Urinary bladder (tissue), 4 donors: ENCODE measurements around the gene BCL3. TPM values are rescaled to one million over a fixed set of nuclear protein-coding genes. Genes with fewer than 3 reads are reported as not detected.

ENCODE experiments used
- DNase-seq: peaks from one replicate; pipeline ENCODE4 v3.0.0-alpha.2; 2015; ENCODE audit errors: extremely low spot score
- H3K27ac ChIP-seq: one replicate; pipeline ENCODE4 v1.5.1; 2013; ENCODE audit warnings: low read depth, mild to moderate bottlenecking, moderate library complexity
- H3K36me3 ChIP-seq: one replicate; pipeline ENCODE4 v1.6.1; 2013; ENCODE audit warnings: mild to moderate bottlenecking, moderate library complexity; ENCODE audit not compliant: insufficient read depth
- H3K4me1 ChIP-seq: one replicate; pipeline ENCODE4 v1.6.1; 2013; ENCODE audit warnings: mild to moderate bottlenecking, moderate library complexity; ENCODE audit not compliant: insufficient read depth
- H3K4me3 ChIP-seq: one replicate; pipeline ENCODE4 v1.5.1; 2013; ENCODE audit warnings: low read depth, low read length
- WGBS: extraction: QIAGEN DNeasy Blood & Tissue Kit; methylation state at CpG from one replicate; pipeline ENCODE4 v1.1.7; 2013; 5-methylcytosine and 5-hydroxymethylcytosine counted together
- polyA plus RNA-seq: library from polyadenylated mRNA; stranded (reverse); fragments of 200-250 nt; gene quantifications from one replicate; pipeline ENCODE4 v1.2.3, GENCODE V29; 2013
- small RNA-seq: library from RNA; depleted of rRNA; stranded (forward); fragments of <200 nt; gene quantifications from one replicate; pipeline ENCODE3, GENCODE V24; 2014
- total RNA-seq: library from RNA; depleted of rRNA; stranded (reverse); fragments of >200 nt; gene quantifications from one replicate; pipeline ENCODE4 v1.2.3, GENCODE V29; 2014
- donor health status: healthy with polysubstance abuse.
- donor health status: healthy.

BCL3 gene
- total and polyA plus RNA-seq, 2 donors, result 2.5 to 93.0 TPM

DNA sequence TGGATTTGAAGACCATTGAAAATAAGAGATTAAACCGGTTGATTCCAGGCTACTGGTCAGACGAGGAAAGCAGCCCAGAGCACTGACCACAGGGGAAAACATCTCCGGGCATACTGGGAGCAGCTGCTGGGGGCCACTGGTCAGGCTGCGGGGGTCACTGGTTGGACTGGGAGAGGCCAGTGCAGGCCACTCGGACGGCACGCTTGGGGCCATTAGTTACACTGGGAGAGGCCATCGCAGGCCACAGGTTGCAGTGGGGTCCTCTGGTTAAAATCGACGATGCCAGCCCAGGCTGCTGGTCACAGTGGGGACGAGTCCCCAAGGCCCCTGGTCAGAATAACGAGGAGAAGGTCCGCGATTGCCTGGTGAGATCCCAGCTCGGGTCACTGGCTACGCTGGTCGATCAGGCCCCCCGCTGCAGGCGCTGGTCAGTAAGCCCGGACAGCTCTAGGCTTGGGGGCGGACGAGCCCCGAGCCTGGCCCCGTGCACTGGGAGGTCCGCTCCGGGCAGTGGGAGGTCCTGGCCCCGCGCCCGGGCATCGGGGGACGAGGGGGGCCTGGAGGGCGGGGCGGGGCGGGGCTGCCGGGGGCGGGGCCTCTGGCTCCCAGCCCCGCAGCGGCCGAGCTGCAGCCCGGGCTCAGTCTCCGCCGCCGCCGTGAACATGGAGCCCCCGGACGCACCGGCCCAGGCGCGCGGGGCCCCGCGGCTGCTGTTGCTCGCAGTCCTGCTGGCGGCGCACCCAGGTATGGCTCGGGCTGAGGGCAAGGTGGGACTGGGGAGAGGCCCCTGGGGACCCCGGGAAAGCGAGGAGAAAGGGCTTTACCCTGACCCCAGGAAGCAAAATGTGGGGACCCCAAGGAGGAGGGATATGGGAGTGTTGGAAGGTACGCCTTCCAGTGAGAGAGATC is 60.2 kb downstream of the BCL3 start, which contains the start of gene BCAM:
Gene BCAM, plus strand, starts transcription at position 641 of the 909 bp plus-strand sequence. Its CDS starts 22 bp downstream, at position 663.
- no peak for DNase-seq
- WGBS, result 2% methylated on average over 59 of the region's 59 CpGs
- Histone ChIP-seq H3K27ac (no peak within 1 kb of the TSS), H3K36me3 (no peaks in the 10 kb centered on the region), H3K4me3 (peak within 1 kb of the TSS; percentile 65), H3K4me1 (no peaks in the 10 kb centered on the region)

Small RNAs within 50 kb of the gene (small RNA-seq; reads per million reads assigned to genes)
- gene RF00156, result not detected
- gene RF00285, result not detected

Other genes starting within 250 kb of the BCL3 start
- gene ZNF180, start 248.2 kb upstream of the BCL3 start, total RNA-seq, result 23.7 TPM
- 7.2 TPM for gene ZNF180, start 248.2 kb upstream of the BCL3 start, polyA plus RNA-seq
- not detected for gene CEACAM20, start 219.0 kb upstream of the BCL3 start, total RNA-seq
- not detected for gene CEACAM20, start 219.0 kb upstream of the BCL3 start, polyA plus RNA-seq
- not detected for gene IGSF23, start 135.1 kb upstream of the BCL3 start, total RNA-seq
- not detected for gene IGSF23, start 135.1 kb upstream of the BCL3 start, polyA plus RNA-seq
- gene PVR, start 104.8 kb upstream of the BCL3 start, total RNA-seq, result 21.3 TPM
- gene PVR, start 104.8 kb upstream of the BCL3 start, polyA plus RNA-seq, result 19.3 TPM
- 1.8 TPM for gene CEACAM19, start 77.2 kb upstream of the BCL3 start, total RNA-seq
- 4.9 TPM for gene CEACAM19, start 77.2 kb upstream of the BCL3 start, polyA plus RNA-seq
- gene CEACAM16, start 49.6 kb upstream of the BCL3 start, total RNA-seq, result not detected
- gene CEACAM16, start 49.6 kb upstream of the BCL3 start, polyA plus RNA-seq, result not detected
- 4.7 TPM for gene CBLC, start 29.2 kb downstream of the BCL3 start, total RNA-seq
- 6.1 TPM for gene CBLC, start 29.2 kb downstream of the BCL3 start, polyA plus RNA-seq
- 35.3 TPM for gene BCAM, start 60.4 kb downstream of the BCL3 start, total RNA-seq
- gene BCAM, start 60.4 kb downstream of the BCL3 start, polyA plus RNA-seq, result 77.4 TPM
- 27.4 TPM for gene NECTIN2, start 97.6 kb downstream of the BCL3 start, total RNA-seq
- gene NECTIN2, start 97.6 kb downstream of the BCL3 start, polyA plus RNA-seq, result 50.2 TPM
- gene TOMM40, start 142.5 kb downstream of the BCL3 start, total RNA-seq, result 17.8 TPM
- 39.3 TPM for gene TOMM40, start 142.5 kb downstream of the BCL3 start, polyA plus RNA-seq
- gene APOE, start 157.1 kb downstream of the BCL3 start, total RNA-seq, result 28.2 TPM
- gene APOE, start 157.1 kb downstream of the BCL3 start, polyA plus RNA-seq, result 60.5 TPM
- 3.5 TPM for gene APOC1, start 165.9 kb downstream of the BCL3 start, total RNA-seq
- 26.9 TPM for gene APOC1, start 165.9 kb downstream of the BCL3 start, polyA plus RNA-seq
- not detected for gene APOC4, start 193.5 kb downstream of the BCL3 start, total RNA-seq
- gene APOC4, start 193.5 kb downstream of the BCL3 start, polyA plus RNA-seq, result not detected
- gene APOC2, start 197.3 kb downstream of the BCL3 start, total RNA-seq, result not detected
- gene APOC2, start 197.3 kb downstream of the BCL3 start, polyA plus RNA-seq, result 1.6 TPM
- gene CLPTM1, start 206.7 kb downstream of the BCL3 start, total RNA-seq, result 27.3 TPM
- gene CLPTM1, start 206.7 kb downstream of the BCL3 start, polyA plus RNA-seq, result 104 TPM